Renal cortex interstitium (tissue), 11 donors: ENCODE measurements around the gene PNPLA3. TPM values are rescaled to one million over a fixed set of nuclear protein-coding genes. Genes with fewer than 3 reads are reported as not detected.
A peak's percentile ranks its signal among the peaks of the same experiment; 100 is the strongest.

Experiments
- DNase-seq, 11 donors: peaks; one replicate each; pipeline ENCODE4 v3.0.0-alpha.2; 2013; ENCODE audit warnings: low read depth in 9 of 11, low spot score in 4 of 11; ENCODE audit errors: extremely low read depth in 1 of 11
- polyA plus RNA-seq, 3 donors: library from polyadenylated mRNA; unstranded; fragments of 120-200 nt; gene quantifications; one replicate each; pipeline ENCODE4 v1.2.1, GENCODE V29; 2013; ENCODE audit not compliant: insufficient read length in 3 of 3

The PNPLA3 gene
- polyA plus RNA-seq, 3 donors: 2.0 to 2.4 (median 2.1) TPM

GRCh38 chr22:43978558-43978957 is 55.0 kb downstream of the PNPLA3 start:
- no peak for DNase-seq

DNA sequence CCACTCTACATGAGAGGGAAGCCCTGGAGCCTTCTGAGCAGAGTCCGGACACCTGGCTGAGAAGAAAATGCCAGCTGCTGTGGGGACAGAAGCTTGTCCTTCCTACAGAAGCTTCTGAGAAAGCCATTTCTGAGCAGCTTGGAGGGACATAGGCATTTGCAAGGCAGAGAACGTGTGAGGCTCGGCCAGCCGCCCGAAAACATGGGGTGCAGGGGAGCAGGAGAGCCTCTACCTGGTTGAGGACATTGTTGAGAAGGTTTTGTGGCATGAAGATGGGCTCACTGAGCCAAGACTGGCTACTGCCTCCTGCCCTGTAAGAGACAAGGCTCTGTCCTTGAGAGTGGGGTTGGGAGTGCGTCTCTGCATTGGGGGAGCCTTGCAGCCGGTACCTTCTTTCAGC is 57.0 kb downstream of the PNPLA3 start:
- DNase-seq: no peak

- DNase-seq: no peak
Measured at GRCh38 chr22:43980996-43981395, 57.4 kb downstream of the PNPLA3 start.

DNA sequence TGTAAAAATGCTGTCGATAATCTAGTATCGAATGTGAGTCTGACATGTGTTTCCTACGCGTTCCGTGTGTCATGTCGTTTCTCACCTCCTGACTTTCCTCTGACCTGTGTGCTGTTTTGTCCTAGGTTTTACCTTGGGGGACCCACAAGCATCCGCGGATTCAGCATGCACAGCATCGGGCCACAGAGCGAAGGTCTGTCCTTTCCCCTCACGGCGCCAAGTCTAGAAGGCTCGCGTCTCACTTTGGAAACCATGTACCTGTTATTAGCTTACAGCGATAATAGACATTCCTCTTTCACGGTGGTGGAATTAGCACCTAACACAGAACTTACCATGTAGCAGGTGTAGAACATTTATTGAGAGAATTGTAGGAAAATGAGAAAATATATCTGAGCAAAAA is 60.2 kb downstream of the PNPLA3 start:
- DNase-seq: no peak

DNA sequence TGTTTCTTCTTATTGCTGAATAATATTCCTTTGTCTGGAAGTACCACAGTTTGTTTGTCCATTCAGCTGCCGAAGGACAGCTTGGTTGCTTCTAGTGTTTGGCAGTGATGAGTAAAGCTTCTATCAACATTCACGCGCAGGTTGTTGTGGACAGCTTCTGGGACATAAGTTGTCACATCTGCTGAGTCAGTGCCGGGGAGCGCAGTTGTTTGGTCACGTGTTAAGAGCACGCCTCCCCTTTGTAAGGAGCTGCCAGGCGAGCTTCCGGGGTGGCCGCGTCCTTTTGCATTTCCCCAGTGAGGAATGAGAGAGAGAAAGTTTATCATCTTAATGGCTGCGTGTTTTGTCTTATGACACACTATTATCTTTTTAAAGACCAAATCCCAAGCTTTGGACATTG is 61.9 kb downstream of the PNPLA3 start:
- no peak for DNase-seq

GRCh38 chr22:43988116-43988820 is 64.7 kb downstream of the PNPLA3 start:
- no peak for DNase-seq

- DNase-seq: no peak
Measured at GRCh38 chr22:43988960-43989359, 65.4 kb downstream of the PNPLA3 start.

DNA sequence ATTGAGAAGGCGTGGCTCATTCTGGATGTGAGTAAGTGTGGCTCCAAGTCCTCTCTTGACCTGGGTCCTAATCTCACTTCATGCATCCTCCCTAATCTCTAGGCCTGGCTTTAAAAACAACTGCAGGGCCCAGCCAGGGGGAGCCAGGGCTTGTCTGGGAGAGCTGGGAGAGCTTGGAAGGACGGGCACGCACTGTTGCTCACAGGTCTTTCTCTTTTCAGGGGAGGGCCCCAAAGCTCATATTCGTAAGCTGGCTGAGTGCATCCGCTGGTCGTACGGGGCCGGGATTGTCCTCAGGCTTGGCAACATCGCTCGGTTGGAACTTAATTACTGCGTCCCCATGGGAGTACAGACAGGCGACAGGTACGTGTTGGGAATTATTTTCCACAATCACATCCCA is 66.4 kb downstream of the PNPLA3 start:
- no peak for DNase-seq

DNA sequence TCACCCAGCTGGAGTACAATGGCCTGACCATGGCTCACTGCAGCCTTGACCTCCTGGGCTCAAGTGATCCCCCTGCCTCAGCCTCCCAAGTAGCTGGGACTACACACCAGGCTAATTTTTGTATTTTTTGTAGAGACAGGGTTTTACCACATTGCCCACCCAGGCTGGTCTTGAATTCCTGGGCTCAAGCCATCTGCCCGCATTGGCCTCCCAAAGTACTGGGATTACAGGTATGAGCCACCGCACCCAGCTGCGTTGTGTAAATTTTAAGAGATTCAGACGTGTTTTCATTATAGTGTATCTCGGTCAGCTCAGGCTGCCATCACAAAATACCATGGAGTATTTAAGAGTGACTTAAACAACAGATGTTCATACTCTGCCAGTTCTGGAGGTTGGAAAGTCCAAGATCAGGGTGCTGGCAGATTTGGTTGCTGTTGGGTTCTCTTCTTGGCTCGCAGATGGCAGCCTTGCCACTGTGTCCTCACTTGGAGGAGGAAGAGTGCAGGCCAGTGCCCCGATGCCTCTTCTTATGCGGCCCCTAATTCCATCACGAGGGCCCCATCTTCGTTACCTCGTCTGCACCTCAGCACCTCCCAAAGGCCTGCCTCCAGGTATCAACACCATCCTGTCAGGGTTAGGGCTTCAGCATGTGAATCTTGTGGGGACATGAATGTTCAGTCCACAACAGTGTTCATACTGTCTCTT is 67.9 kb downstream of the PNPLA3 start:
- DNase-seq: no peak

DNA sequence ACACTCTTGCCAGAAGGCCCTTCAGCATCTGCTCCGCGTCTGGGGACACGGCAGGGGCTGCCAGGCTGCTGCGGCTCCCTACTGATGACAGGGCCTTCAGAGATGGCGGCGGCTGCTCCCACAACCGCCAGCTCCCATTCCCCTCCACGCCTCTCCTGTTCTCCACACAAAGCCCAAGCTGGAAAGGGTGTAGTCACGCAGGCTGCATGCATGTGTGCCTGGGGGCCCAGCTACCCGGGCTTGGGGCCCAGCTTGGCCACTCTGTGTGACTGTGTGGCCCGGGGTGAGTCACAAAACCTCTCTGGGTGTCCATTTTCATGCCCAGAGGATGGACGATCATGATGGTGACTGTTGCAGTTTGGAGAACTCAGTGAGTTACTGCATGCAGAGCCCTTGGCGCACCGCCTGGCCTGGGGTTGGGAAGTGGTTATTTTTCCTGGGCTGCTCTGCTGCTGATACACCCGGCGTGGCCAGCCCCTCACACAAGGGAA is 68.8 kb downstream of the PNPLA3 start:
- no peak for DNase-seq

- peak in 3 of 11 donors; percentile 38 to 51 (median 43) for DNase-seq
Measured at GRCh38 chr22:43993072-43993760, 69.6 kb downstream of the PNPLA3 start.

GRCh38 chr22:43994006-43994405 is 70.4 kb downstream of the PNPLA3 start:
- no peak for DNase-seq

GRCh38 chr22:43994416-43994815 is 70.8 kb downstream of the PNPLA3 start:
- DNase-seq: no peak

DNA sequence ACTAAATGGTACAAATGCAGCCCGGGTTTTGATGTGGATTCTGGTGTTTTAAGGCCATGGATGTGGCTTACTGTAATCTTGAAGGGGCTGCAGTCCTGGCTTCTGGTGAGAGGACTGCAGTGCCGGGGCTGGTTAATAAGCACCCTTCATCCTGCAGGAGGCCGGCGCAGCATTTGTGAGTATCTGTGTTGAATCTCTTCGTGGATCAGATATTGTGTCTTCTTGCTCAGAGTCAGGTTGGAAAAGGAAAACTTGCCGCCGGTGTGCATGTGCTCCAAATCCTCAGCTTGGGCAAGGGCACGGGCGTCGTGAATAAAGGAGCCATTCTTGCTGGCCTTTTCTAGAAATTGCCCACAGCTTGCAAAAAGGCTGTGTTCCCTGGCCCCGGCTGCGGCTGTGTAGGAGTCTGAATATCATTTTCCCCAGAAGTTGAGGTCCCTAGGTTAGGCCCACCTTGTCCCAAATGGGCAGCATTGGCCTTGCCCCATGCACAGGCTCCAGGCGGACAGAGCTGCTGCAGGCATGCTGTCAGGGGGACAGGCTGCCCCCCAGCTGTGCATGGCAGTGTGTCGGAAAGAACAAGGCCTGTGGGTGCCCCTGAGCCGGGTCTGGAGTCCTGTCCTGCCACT is 71.6 kb downstream of the PNPLA3 start:
- no peak for DNase-seq

DNA sequence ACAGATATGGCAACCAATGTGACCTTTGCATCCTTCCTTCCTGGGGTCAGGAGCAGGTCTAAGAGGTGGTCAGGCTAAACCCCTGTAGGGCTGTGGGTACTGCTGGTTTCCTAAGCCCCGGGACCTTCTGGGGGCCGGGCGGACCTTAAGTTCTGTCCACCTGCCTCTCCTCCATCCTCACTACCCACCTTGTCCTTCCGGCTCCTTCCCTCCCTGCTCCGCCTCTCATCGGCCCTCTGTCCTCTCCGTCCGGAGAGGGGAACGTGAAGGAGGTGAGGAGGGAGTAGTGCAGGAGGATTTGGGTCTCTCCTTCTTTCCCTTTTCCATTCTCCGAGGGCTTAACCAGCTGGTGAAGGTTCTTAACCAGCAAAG is 72.2 kb downstream of the PNPLA3 start:
- DNase-seq: no peak

DNA sequence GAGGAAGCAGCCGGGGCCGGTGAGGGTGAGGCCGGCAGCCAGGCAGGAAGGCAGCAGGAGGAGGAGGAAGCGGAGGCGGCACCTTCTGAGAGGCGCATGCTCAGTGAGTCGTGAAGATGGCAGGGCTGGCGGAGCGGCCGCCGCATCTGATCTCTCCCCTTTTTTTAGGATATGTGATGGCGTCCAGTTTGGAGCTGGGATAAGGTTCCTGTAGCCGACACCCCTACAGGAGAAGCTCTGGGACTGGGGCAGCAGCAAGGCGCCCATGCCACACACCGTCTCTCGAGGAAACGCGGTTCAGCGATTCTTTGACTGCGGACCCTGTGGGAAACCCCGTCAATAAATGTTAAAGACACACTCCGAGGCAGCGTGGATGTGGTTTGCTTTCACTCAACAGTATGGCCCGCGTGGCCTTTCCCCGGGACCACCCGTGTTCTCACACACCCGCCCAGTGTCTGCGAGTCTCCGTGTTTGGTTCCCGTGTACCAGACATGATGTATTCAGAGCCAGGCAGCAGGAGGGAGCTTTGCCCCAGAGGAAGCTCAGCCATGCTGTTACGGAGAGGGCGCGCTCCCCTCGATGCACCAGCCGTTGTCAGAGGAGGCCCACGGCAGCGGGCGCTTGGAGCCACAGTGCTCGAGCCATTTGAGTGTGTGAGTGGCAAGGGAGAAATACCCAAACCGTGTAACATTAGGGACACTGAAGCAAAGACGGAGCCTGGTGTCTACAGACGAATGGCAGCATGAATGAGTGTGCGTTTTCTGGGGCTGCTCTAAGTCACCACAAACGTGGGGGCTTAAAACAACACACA is 72.8 kb downstream of the PNPLA3 start:
- DNase-seq: no peak

- DNase-seq: no peak
Measured at GRCh38 chr22:43996981-43997265, 73.3 kb downstream of the PNPLA3 start.
